GM21717 (cell line): ENCODE measurements around the gene MYH10.

Source experiments
- ATAC-seq: cut with Tn5 transposase; IDR thresholded peaks from one replicate; pipeline ENCODE4 v1.9.1; 2021; ENCODE audit warnings: mild to moderate bottlenecking, moderate library complexity; ENCODE audit not compliant: unreplicated experiment

MYH10 gene

DNA sequence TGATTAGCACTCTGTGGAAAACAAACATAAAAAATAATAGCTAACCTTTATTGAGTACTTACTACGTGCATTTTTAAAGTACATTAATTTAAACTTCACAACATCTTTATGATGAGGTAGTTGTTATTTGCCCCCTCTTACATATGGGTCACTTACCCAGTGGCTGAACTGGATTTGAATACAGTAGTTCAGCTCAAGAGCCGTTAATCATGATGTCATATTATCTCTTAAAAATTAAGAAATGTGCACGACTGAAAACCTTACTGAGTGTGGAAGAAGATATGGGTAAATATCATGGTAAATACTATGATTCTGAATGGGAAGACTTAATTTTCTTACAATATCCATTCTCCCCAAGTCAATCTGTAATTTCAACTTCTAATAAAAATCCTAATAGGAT is 177.2 kb downstream of the MYH10 start:
- ATAC-seq, result no peak

DNA sequence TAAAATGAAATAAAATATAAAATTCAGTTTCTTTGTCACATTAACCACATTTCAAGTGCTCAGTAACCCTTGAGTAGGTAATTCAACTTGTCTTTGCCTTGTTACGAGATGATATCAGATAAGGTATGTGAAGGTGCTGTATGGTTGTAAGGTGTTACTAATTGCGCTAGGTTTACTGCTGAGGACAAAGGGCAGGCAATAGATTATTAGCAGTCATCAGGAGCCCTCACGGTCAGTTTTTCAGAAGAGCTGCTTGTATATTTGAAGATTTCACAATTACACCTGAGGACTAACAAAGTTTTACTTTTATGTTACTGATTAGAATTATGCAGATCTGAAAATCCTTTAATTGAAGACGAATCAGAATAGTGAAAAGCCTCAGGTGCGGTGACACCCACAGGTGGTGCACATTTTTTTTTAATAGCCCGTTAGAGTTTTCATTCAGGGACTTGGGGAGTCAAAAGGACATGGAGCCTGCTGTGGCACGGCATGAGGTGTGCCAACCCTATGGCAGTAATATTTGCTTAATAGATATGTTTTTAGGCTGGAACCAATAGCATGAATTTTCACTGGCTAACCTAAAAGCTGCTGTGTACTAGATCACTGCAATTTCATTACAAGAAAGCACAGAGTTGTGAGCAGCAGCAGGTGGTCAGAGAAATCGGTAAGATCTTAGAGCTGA is 178.5 kb downstream of the MYH10 start:
- ATAC-seq, result no peak

DNA sequence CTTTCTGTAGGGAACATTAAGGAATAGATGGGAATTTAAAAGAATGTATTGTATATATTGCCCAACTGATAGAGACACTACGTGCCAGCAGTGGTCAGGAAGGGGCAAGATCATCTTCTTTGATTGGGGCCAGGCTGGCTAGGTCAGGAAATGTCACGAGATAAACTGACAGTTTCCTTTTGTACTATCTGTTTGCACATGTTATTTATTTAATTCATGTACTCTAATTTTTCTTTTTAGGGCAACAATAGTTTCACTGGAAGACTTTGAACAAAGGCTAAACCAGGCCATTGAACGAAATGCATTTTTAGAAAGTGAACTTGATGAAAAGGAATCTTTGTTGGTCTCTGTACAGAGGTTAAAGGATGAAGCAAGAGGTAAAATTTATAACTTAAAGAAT is 182.2 kb downstream of the MYH10 start:
- ATAC-seq, result no peak

DNA sequence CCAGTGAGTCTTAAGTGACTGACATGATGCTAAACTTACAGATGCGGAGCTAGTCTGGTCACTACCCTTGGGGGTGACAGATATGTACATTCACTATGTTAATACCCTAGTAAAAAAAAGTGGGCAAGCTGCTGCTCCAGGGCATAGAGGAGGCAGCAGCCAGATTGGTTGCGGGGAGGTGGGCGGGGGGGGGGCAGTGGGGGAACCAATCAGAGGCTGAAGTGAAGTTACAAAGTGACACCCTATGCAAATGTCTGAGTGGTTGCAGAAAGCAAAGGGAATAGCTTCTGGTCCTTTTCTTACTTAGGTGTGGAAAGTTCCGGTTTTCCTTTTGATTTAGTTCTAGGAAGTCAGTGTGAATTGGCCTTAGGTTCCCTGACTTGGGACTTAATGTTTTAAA is 182.7 kb downstream of the MYH10 start:
- ATAC-seq, result no peak

DNA sequence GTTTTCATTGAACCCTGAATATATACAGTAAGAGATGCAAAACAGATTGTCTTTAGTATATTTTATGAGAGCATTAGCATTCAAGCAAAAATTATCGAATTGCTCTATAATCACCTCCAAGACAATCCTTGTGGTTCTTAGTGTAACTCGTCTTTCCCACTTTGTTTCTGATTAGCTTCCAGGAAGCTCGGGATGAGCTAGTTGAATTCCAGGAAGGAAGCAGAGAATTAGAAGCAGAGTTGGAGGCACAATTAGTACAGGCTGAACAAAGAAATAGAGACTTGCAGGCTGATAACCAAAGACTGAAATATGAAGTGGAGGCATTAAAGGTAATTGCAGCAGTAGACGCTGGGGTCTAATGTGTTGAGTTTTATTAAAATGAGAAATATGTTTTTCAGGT is 185.0 kb downstream of the MYH10 start:
- ATAC-seq, result no peak

DNA sequence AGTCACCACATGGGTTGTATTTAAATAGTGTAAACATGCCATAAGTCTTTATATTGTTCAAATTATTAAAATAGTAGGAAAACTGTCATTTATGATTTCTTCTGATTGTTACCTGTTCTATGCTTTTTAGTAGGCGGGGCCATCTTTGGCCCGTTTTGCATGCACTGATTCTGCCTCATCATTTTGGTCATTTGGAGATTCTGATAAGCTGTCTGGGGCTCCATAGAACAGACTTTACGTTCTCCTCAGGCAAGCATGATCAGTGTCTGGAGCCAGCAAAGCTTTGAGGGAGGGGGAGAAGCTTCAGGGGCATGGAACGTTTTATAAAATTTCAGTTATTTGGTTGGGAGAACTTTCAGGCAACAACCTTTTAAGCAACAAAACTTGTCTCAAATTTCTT is 186.0 kb downstream of the MYH10 start:
- ATAC-seq, result no peak

DNA sequence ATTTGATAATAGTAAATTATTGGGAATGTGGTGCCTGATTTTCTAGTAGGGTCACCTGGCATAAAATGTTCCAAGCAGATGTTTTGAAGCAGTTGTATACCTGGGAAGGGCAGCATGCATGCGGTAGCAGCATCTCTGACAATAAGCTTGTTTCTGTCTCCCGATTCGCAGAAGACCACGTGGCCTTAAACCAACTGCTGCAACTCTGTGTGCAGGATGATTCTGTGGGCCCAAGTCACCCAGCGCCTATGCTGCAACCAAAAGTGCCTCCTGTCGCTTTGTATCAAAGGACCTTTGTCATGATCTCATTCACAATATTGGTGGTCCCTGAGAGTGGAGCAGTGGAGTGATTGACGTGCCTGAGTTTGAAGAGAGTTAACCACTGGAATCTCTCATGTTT is 186.8 kb downstream of the MYH10 start:
- ATAC-seq, result no peak

DNA sequence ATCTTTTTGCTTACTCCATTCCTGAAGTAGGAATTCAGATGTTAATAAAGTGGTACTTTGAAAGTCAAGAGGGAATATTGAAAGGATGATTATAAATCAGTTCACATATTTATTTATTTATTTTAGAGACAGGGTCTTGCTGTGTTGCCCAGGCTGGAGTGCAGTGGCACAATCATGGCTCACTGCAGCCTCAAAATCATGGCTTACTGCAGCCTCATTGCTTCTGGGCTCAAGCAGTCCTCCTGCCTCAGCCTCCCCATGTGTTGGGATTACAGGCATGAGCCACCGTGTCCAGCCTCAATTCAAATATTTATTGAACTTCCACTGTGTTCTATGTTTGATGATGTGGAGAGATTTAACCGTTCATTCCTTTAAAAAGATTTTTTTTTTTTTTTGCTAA is 188.2 kb downstream of the MYH10 start:
- ATAC-seq, result no peak

DNA sequence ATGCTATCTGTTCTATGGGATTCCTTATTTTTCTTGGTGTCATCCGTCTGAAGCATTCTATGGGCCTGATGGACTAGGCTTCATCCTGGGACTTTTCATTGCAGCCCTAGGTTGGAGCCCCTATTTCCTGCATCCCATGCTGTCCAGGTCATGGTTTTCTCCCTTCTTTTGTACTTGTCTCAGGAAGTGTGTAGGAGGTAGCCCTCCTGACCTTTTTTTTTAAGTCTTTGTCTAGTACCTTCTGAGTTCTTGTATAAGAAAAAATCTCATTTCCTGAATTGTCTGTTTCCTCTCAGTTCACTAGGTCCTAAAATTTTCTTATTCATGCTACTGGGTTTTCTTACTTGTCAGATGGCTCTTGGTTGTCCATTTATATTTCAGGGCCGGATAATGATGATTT is 188.8 kb downstream of the MYH10 start:
- no peak for ATAC-seq

DNA sequence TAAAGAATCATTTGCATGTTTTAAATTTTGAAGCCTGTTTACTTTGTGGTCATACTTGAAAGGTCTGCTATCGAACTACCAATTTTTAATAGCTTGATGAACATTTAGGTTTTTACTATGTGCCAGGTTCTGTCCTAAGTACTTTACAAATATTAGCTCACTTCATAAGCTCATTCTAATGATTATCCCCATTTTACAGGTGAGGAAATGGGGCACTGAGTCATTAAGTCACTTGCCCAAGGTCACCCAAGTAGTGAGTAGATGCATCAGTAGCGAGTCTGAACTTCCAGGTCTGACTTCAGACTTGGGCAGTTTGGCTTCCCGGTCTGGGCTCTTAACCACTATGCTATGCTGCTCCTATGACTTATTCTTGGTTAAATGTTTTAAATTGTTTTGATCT is 190.8 kb downstream of the MYH10 start:
- no peak for ATAC-seq

DNA sequence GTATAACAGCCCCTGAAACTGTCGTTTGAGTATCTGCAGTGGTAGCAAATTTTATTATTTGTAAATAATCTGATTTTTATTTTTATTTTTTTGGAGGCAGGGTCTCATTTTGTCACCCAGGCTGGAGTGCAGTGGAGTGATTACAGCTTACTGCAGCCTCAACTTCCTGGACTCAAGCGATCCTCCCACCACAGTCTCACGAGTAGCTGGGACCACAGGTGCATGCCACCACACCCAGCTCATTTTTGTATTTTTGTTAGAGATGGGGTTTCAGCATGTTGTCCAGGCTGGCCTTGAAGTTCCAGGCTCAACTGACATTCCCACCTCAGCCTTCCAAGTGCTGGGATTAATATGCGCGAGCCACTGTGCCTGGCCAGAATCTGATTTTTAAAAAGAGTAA is 192.1 kb downstream of the MYH10 start:
- no peak for ATAC-seq

DNA sequence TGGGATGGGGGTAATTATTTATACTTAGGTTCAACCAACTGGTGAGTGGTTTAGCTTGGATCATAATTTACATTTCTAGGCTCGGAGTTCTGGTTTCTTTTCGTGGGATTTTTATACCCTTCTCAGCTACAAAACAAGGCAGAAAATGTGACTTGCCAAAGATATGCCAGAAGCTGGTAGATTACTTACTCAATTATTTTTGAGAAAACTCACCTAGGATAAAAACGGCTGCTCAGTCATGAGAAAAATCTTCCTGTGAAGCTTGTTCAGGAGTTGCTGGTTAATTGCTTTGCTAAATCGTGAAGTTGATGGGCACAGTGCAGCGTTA is 193.7 kb downstream of the MYH10 start:
- no peak for ATAC-seq

DNA sequence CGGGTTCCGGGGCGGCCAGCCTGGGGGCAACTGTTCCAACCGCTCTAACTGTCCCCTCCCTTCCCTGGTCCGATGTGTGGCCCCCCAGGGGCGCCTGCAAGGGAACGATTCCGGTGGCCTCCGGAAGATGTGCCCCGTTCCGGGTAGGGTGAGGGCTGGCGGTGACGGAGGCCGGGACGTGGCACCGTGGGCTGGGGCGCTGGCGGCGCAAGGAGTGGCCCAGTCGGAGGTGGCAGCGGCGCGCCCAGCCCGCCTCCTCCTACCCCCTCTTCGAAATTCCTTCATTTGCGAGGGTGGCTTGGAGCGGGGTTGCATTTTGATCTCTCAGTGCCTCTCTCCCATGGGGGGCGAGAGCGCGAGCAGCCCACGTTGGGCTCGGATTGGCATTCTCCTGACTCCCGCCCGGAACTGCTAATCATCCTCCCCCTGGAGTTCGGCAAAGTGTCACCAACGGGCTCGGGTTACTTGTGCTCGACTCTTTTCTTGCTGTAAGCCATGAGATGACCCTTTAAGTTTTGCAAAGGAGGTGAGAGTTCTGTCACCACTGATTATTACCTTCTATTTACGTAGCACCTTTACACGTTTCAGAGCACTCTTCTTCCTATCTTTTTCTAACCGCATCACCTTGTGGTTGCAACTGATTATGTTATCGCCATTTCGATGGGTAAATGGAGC is 194.2 kb downstream of the MYH10 start:
- peak; percentile 40 for ATAC-seq

DNA sequence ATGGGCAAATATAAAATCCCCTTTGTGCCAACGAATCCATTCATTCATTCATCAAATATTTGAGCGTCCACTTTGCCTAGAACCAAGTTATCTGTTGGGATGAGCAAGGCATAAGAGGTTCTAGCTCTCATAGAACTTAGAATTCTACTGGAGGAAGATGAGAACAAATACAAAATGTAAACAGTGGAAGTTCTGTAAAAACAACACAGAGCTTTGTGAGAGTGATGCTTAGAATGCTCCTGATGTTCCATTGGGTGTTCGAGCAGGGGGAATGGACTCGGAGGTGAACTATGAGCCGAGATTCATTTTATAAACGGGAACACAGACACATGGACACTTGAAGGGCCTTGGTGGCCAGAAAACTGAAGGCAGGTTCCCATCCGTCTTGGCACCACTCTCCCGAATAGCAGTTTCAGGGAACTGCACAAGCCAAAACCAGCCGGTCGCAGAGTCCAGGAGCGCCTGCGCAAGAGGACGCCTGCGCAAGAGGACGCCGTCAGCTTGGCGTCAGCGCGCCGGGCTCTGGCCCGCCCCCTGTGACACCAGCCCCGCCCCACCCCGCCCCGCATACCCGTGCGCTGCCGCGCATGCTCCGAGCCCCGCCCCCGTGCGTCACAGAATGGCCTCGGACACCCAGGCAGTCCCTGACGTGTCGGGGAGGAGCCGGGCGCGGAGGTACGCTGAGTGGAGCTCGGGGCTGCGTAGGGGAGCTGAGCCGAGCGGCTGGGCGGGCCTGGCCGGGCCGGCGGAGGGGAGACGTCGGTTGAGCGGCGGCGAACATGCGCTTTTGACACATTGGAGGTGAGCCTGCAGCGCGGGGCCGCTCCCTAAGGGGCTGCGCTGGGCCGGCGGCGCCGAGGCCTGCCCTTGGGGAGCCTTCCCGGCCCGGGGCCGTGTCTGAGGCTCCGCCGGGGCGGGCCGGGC is 195.0 kb downstream of the MYH10 start, which contains the start of gene NDEL1:
NDEL1 (plus strand) TSS at position 640 of the 924 bp plus-strand sequence. CDS start 8,388 bp downstream, outside the sequence.
- peak; percentile 93 for ATAC-seq

DNA sequence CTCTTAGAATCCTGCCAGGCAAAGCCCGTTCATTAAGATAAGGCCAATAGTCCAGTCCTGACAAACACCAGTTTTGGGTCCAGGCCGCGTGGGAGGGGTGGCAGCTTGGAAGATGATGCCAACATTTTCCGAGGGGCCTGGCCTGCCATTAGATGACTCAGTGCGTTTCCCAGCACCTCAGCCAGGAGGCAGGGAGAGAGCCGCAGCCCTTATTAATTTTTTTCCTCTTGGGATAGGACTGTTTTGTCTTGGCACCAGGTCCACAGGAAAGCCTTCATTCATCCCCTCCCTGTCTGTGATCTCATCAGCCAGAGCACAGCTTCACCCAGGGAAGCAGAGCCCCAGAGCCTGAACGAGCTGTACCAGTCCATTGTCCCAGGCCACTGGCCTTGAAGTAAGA is 199.6 kb downstream of the MYH10 start:
- no peak for ATAC-seq

DNA sequence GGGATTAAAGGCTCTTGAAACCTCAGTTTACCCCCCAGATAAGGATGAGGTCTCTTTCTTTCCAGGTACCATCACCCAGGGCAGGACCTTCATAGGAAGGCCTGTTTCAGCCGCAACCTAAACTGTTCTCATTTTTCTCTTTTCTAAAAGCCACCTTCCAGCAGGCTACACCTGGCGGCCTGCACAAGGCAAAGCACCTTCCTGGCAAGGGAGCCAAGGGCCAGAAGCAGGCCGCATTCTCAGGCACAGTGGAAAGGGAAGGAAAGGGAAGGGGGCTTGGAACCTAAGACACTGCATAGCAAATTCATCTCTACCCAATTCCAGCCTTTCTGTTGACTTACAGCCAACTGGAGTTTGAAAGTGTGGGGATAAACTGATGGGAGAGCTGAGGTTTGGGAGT is 203.7 kb downstream of the MYH10 start:
- ATAC-seq, result no peak

DNA sequence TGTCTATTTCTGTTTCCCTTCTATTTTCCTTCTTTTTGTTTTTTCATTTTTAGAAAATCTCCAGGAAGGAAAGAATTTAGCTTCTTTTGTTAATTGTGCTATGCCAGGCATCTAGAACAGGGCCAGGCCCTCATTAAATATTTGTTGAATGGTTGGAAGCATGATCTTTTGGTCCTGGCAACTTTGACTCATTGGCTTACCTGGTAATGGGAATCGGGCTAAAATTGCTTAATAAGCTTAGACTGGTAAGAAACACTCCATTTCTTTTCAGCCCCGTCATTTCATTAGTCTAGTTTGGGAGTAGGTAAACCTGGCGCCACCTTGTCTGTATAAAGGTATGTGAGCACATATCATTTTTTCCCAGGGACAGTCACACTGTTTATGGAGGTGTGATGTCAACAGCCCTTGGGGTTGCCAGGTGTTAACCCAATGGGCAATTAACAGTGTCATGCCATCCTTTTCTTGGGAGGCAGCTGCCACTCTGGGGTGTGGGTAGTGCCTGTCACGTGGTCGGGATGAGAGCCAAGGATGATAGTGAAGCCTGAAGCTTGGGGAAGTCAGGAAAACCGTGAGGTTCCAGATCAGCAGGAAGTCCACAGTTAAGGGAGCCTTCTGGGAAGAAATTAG is 204.3 kb downstream of the MYH10 start:
- no peak for ATAC-seq
